Skeletal muscle tissue (tissue), 4 donors: Measurements from ENCODE around the gene FBXL14. TPM values are rescaled to one million over a fixed set of nuclear protein-coding genes. Genes with fewer than 3 reads are reported as not detected.
A peak's percentile ranks its signal among the peaks of the same experiment; 100 is the strongest.

Experiments used
- H3K27ac ChIP-seq: one replicate; pipeline ENCODE4 v1.7.0; 2013; ENCODE audit warnings: mild to moderate bottlenecking, low read depth, low read length, inconsistent platforms
- H3K27me3 ChIP-seq, 3 donors: one replicate each; pipeline ENCODE4 v1.7.0; 2013; ENCODE audit warnings: low read length in 3 of 3; ENCODE audit not compliant: control insufficient read depth in 3 of 3, insufficient read depth in 3 of 3
- H3K36me3 ChIP-seq, 3 donors: one replicate each; pipeline ENCODE4 v1.7.0; 2013; ENCODE audit warnings: low read length in 3 of 3; ENCODE audit not compliant: control insufficient read depth in 3 of 3, insufficient read depth in 3 of 3
- H3K4me1 ChIP-seq, 3 donors: one replicate each; pipeline ENCODE4 v1.7.0; 2013; ENCODE audit warnings: low read length in 3 of 3, mild to moderate bottlenecking in 3 of 3; ENCODE audit not compliant: control insufficient read depth in 3 of 3, insufficient read depth in 3 of 3
- H3K4me3 ChIP-seq, 3 donors: one replicate each; pipeline ENCODE4 v1.7.0; 2013; ENCODE audit warnings: low read length in 3 of 3
- H3K9ac ChIP-seq, 3 donors: one replicate each; pipeline ENCODE4 v1.7.0; 2013; ENCODE audit warnings: low read length in 3 of 3, mild to moderate bottlenecking in 3 of 3, moderate library complexity in 2 of 3, low read depth in 1 of 3
- H3K9me3 ChIP-seq, 3 donors: one replicate each; pipeline ENCODE4 v1.7.0; 2013; ENCODE audit warnings: low read length in 3 of 3; ENCODE audit not compliant: control insufficient read depth in 3 of 3
- total RNA-seq: library from RNA; depleted of rRNA; stranded (reverse); fragments of >200 nt; gene quantifications from one replicate; pipeline ENCODE4 v1.2.3, GENCODE V29; 2014
- donor health status: Osteomylitis.

Gene FBXL14
- total RNA-seq, 1 donor from 2014 or later: 5.2 TPM

- H3K9me3 ChIP-seq: no peaks in the 10 kb centered on the region
- no peaks in the 10 kb centered on the region for H3K36me3 ChIP-seq
- peaks cover 35 to 39% (median 37%) of the 10 kb centered on the region in 3 donors for H3K4me1 ChIP-seq
- H3K9ac ChIP-seq: peak overlapping the region; percentile 67 to 87 (median 74)
- H3K27me3 ChIP-seq: no peaks in the 10 kb centered on the region
- H3K27ac ChIP-seq: peak overlapping the region; percentile 62
- peak overlapping the region; percentile 87 to 94 (median 88) for H3K4me3 ChIP-seq
Observed at GRCh38 chr12:1594006-1594260, 448 bp downstream of the FBXL14 start.

DNA sequence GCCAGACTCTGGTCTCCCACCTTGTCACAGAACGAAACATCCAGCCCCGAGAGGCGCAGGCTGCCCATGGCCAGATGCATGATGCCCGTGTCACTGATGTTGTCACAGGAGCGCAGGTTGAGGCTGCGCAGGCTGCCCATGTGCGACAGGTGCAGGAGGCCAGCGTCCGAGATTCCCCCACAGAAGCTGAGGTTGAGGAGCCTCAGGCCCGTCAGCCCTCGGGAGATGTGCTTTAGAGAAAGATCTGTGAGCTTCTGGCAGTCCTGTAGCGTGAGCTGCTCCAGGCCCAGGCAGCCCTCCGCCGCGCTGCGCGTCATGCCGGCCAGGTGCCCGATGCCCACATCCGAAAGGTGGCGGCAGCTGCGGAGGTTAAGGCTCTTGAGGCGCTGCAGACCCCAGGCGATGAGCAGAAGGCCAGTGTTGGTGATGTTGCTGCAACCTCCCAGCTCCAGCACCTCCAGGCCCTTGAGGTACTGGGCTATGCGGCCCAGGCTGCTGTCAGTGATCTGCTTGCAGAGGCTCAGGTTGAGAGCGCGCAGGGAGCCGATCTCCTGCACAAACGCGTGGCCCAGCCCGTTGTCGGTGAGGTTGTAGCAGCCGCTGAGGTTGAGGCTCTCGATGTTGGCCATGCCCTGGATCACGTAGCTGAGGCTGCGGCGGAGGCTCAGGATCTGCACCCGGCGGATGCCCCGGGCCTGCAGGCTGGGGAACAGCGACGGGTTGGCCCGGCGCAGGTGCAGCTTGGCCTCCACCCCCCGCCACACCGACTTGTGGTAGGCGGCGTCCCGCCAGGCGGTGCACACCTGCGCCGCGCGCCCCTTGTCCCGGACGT lies 991 bp downstream of the FBXL14 start:
- peaks cover 35 to 39% (median 37%) of the 10 kb centered on the region in 3 donors for H3K4me1 ChIP-seq
- H3K4me3 ChIP-seq: peak overlapping the region; percentile 87 to 94 (median 88)
- H3K27me3 ChIP-seq: no peaks in the 10 kb centered on the region
- no peaks in the 10 kb centered on the region for H3K9me3 ChIP-seq
- peak overlapping the region; percentile 62 for H3K27ac ChIP-seq
- H3K36me3 ChIP-seq: no peaks in the 10 kb centered on the region
- peak overlapping the region; percentile 67 to 87 (median 74) for H3K9ac ChIP-seq

DNA sequence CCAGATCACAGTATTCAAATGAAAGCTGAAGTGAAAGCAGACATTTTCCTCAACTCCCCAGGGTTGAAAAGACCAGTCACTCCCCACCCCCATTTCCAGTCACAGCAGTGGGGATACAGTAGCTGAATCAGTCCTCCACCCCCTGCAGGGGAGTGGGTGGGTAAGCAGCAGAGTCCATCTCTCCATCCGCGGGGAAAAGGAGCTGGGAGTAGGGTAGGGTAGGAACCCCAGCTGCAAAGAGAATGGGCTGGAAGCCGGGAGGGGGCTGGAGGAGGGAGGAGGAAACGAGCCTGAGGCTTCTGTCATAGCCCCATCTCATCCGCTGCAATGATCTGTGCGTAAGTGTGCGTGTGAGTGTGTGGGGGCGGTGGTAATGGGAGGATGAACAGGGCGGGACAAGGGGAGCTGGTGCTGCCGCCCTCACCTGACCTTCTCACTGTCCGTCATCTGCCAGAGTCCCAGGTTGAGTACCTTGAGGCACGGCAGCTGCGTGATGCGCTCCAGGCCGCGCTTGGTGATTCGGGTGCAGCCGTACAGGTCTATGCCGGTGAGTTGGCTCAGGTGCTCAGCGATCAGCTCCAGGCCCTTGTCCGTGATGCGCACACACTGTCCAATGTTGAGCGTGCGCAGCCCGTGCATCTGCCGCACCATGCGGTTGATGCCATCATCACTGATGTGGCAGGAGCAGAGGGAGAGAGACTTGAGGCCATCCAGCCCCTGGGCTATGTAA lies 1.8 kb downstream of the FBXL14 start:
- H3K27ac ChIP-seq: no peak overlapping the region
- peak overlapping the region; percentile 87 to 94 (median 88) for H3K4me3 ChIP-seq
- H3K9ac ChIP-seq: peak overlapping the region; percentile 67 to 87 (median 74)
- H3K4me1 ChIP-seq: peaks cover 35 to 41% (median 37%) of the 10 kb centered on the region in 3 donors
- no peaks in the 10 kb centered on the region for H3K27me3 ChIP-seq
- H3K9me3 ChIP-seq: no peaks in the 10 kb centered on the region
- H3K36me3 ChIP-seq: no peaks in the 10 kb centered on the region

DNA sequence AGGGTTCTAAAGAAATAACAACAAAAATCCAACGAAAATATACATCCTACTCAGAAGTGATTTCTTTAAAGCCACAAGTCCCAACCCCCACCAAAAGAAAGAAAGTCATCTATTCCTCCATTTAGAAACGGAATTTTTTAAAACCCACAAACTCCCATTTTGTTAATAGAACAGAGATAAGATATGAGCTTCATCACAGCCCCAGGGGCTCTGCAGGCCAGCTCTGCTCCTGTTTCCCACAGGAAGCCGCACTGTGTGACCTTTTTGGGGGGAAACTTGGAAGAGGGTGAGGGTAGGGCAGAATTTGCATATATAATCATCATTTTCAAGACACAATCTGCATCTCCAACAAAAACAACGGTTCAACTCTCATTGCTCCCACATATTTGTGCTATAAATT lies 2.8 kb downstream of the FBXL14 start:
- Histone ChIP-seq H3K9me3 (no peaks in the 10 kb centered on the region), H3K4me3 (peak overlapping the region; percentile 8 to 28 (median 18)), H3K27me3 (no peaks in the 10 kb centered on the region), H3K9ac (peak overlapping the region in 2 of 3 donors; percentile 19 to 43), H3K4me1 (peaks cover 35 to 41% (median 37%) of the 10 kb centered on the region in 3 donors), H3K36me3 (no peaks in the 10 kb centered on the region), H3K27ac (no peak overlapping the region)

- Histone ChIP-seq H3K4me3 (peak overlapping the region in 2 of 3 donors; percentile 28 to 38), H3K36me3 (no peaks in the 10 kb centered on the region), H3K4me1 (peaks cover 35 to 41% (median 37%) of the 10 kb centered on the region in 3 donors), H3K9me3 (no peaks in the 10 kb centered on the region), H3K9ac (peak overlapping the region in 2 of 3 donors; percentile 40 to 55), H3K27ac (peak overlapping the region; percentile 11), H3K27me3 (no peaks in the 10 kb centered on the region)
Observed at GRCh38 chr12:1591034-1591433, 3.3 kb downstream of the FBXL14 start.

- Histone ChIP-seq H3K9ac (peak overlapping the region; percentile 12 to 55 (median 40)), H3K27ac (peak overlapping the region; percentile 11), H3K4me1 (peaks cover 34 to 37% (median 36%) of the 10 kb centered on the region in 3 donors), H3K36me3 (no peaks in the 10 kb centered on the region), H3K4me3 (peak overlapping the region; percentile 11 to 45 (median 38)), H3K27me3 (no peaks in the 10 kb centered on the region), H3K9me3 (no peaks in the 10 kb centered on the region)
Observed at GRCh38 chr12:1590221-1590979, 4.0 kb downstream of the FBXL14 start.

DNA sequence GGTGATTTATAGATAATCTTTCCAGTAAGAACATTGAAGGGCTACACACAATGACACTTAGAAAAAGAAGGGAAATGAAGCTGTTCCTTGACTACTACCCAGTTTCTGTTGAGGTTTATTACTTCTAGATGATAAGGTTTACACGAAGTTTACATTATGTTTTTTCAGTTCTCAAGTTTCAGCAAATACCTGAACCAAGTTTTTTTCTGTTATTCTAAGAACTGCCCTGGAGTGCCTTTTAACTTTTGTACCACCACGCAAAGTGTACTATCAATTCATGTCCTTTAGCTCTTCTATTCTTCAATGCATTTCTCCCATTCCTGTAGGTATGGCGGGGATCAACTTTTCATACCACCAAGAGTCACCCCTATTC lies 5.8 kb downstream of the FBXL14 start:
- Histone ChIP-seq H3K9me3 (no peaks in the 10 kb centered on the region), H3K27ac (peak overlapping the region; percentile 23), H3K4me1 (peaks cover 25 to 33% (median 29%) of the 10 kb centered on the region in 3 donors)

DNA sequence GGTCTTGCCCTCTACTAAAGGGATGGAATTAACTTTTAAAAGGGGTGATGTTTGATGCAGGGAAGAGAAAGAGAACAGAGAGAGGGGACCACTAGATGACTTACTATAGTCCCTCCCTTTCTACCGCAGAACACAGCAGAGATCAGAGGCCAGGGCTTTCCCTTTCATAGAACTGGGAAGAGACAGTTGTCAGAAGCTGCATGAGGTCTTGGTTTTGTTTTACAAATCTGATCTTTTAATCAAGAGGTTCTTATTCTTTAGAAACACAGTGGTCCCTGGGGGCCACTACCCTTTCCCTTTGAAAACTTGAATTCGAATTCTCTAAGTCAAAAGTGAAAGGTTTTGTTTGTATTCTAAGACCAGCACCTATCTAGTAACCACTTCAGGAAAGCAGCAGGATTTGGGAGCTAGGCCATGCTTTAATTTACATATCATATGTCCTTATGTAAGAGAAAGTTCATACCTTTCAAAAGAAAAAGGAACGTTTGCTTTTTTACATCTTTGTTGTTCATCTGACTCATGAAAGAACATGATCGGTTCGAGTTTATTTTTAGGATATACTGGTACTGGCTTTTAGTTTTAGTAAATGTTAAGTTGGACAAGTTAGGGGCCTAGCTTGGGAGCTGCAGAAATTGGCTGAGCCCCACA lies 6.3 kb downstream of the FBXL14 start:
- H3K36me3 ChIP-seq: no peaks in the 10 kb centered on the region
- peak overlapping the region; percentile 23 for H3K27ac ChIP-seq
- H3K9ac ChIP-seq: peak overlapping the region in 2 of 3 donors; percentile 27 to 61
- H3K4me3 ChIP-seq: no peak overlapping the region
- H3K9me3 ChIP-seq: no peaks in the 10 kb centered on the region
- H3K4me1 ChIP-seq: peaks cover 20 to 33% (median 24%) of the 10 kb centered on the region in 3 donors
- H3K27me3 ChIP-seq: no peaks in the 10 kb centered on the region

More for the DNA sequence above, 5.8 kb downstream of the FBXL14 start:
- H3K4me3 ChIP-seq: no peak overlapping the region
- H3K36me3 ChIP-seq: no peaks in the 10 kb centered on the region
- H3K9ac ChIP-seq: peak overlapping the region in 2 of 3 donors; percentile 27 to 61
- H3K27me3 ChIP-seq: no peaks in the 10 kb centered on the region

DNA sequence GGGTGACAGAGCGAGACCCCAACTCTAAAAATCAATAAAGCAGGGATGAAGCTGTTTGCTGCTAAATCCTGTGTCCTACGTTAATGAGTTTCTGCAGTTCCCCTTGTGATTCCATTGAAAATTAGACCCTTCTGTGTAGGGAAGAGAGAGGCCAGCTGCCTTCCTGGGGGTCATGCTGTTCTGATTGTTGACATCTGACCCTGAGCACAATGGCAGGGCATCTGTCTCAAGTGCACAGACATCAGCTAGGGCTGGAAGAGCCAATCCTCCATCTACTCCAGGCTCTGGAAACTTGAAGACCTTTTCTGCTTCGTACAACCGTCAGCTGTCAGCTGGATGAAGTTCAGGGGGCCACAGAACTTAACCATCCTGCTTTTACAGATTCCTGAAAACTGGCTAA lies 10.1 kb downstream of the FBXL14 start:
- H3K27ac ChIP-seq: no peak overlapping the region
- peaks cover 0 to 9% (median 0%) of the 10 kb centered on the region in 3 donors for H3K4me1 ChIP-seq
- H3K9ac ChIP-seq: no peak overlapping the region
- no peaks in the 10 kb centered on the region for H3K27me3 ChIP-seq
- no peaks in the 10 kb centered on the region for H3K9me3 ChIP-seq
- no peak overlapping the region for H3K4me3 ChIP-seq
- no peaks in the 10 kb centered on the region for H3K36me3 ChIP-seq
